GM23338 (cell line): Measurements from ENCODE around the gene FEM1A. TPM values are rescaled to one million over a fixed set of nuclear protein-coding genes. Genes with fewer than 3 reads are reported as not detected.

Source experiments
- ATAC-seq: fragments of 200-7000 bp; cut with Tn5 transposase; 3 replicates; pipeline ENCODE4 v1.9.1; 2020
- DNase-seq: peaks from one replicate; pipeline ENCODE4 v3.0.0-alpha.2; 2015; ENCODE audit warnings: low spot score
- H2AFZ ChIP-seq: fragments of 200-600 bp; sonication (generic); 2 replicates; pipeline ENCODE4 v1.8.0; 2016; ENCODE audit warnings: antibody characterized with exemption, mild to moderate bottlenecking, moderate library complexity
- H3F3A ChIP-seq: fragments of 200-600 bp; sonication (generic); replicated peaks from 2 replicates; pipeline ENCODE4 v1.8.0; 2017; ENCODE audit warnings: antibody characterized with exemption, mixed run types, low read depth
- H3K27ac ChIP-seq: fragments of 200-600 bp; sonication (generic); 2 replicates; pipeline ENCODE4 v1.6.1; 2016; ENCODE audit warnings: low read depth
- H3K27me3 ChIP-seq: fragments of 200-600 bp; sonication (generic); 2 replicates; pipeline ENCODE4 v1.8.0; 2016; ENCODE audit warnings: mild to moderate bottlenecking, mixed run types, moderate library complexity; ENCODE audit not compliant: insufficient read depth
- H3K36me3 ChIP-seq: fragments of 200-600 bp; sonication (generic); 2 replicates; pipeline ENCODE4 v1.8.0; 2016; ENCODE audit warnings: mild to moderate bottlenecking; ENCODE audit not compliant: insufficient read depth
- H3K4me1 ChIP-seq: fragments of 200-600 bp; sonication (generic); 2 replicates; pipeline ENCODE4 v1.8.0; 2016; ENCODE audit warnings: mild to moderate bottlenecking, moderate library complexity; ENCODE audit not compliant: insufficient read depth
- H3K4me2 ChIP-seq: fragments of 200-600 bp; sonication (generic); 2 replicates; pipeline ENCODE4 v1.7.1; 2017; ENCODE audit warnings: mixed run types
- H3K4me3 ChIP-seq: fragments of 200-600 bp; sonication (generic); 2 replicates; pipeline ENCODE4 v1.6.1; 2016; ENCODE audit warnings: mixed run types
- H3K79me2 ChIP-seq: fragments of 200-600 bp; sonication (generic); replicated peaks from 2 replicates; pipeline ENCODE4 v1.8.0; 2017; ENCODE audit warnings: mild to moderate bottlenecking; ENCODE audit not compliant: insufficient read depth
- H3K9me2 ChIP-seq: fragments of 200-600 bp; sonication (generic); 2 replicates; pipeline ENCODE4 v1.8.0; 2017; ENCODE audit not compliant: insufficient read depth
- H4K20me1 ChIP-seq: fragments of 200-600 bp; sonication (generic); replicated peaks from 2 replicates; pipeline ENCODE4 v1.8.0; 2017; ENCODE audit warnings: mild to moderate bottlenecking; ENCODE audit not compliant: insufficient read depth
- H3K27ac Mint-ChIP-seq: 2 replicates; pipeline ENCODE4 v1.8.0; 2020; ENCODE audit warnings: inconsistent platforms, mild to moderate bottlenecking, moderate library complexity, mixed read lengths
- H3K27me3 Mint-ChIP-seq: 3 replicates; pipeline ENCODE4 v1.8.0; 2022; ENCODE audit warnings: low read depth, mild to moderate bottlenecking, moderate library complexity, mixed read lengths, inconsistent platforms; ENCODE audit not compliant: insufficient read depth, poor library complexity
- H3K36me3 Mint-ChIP-seq: 3 replicates; pipeline ENCODE4 v1.8.0; 2021; ENCODE audit warnings: low read depth, mild to moderate bottlenecking, inconsistent platforms, moderate library complexity, mixed read lengths
- H3K4me1 Mint-ChIP-seq: 3 replicates; pipeline ENCODE4 v1.8.0; 2020; ENCODE audit warnings: mild to moderate bottlenecking, inconsistent platforms, mixed read lengths
- H3K4me3 Mint-ChIP-seq: 3 replicates; pipeline ENCODE4 v1.8.0; 2021; ENCODE audit warnings: moderate library complexity, mild to moderate bottlenecking, inconsistent platforms, mixed read lengths
- H3K9me3 Mint-ChIP-seq: 3 replicates; pipeline ENCODE4 v1.8.0; 2020; ENCODE audit warnings: moderate library complexity, mild to moderate bottlenecking, inconsistent platforms, mixed read lengths
- CREB1 ChIP-seq: fragments of 250-450 bp; sonication (Bioruptor Pico); IDR thresholded peaks from 2 replicates; pipeline ENCODE4 v1.5.0; 2020; ENCODE audit warnings: low read depth, mild to moderate bottlenecking, moderate library complexity
- CTCF ChIP-seq, 2 experiments: fragments of 200-600 bp in 1 of 2; sonication (generic) in 1 of 2; conservative IDR thresholded peaks; 2 replicates each; pipeline versions ENCODE4 v1.5.1 to v1.6.1; 2016 to 2017; ENCODE audit warnings: antibody characterized with exemption in 2 of 2, low read depth in 2 of 2, mild to moderate bottlenecking in 2 of 2, moderate library complexity in 1 of 2
- ETS1 ChIP-seq: IDR thresholded peaks from 2 replicates; pipeline ENCODE4 v1.6.1; 2016; ENCODE audit warnings: antibody characterized with exemption
- EZH2 ChIP-seq: fragments of 200-600 bp; sonication (generic); IDR thresholded peaks from one replicate; pipeline ENCODE4 v1.8.0; 2017; ENCODE audit warnings: antibody characterized with exemption, mild to moderate bottlenecking, low read depth; ENCODE audit not compliant: unreplicated experiment
- EZH2phosphoT487 ChIP-seq: fragments of 200-600 bp; sonication (generic); IDR thresholded peaks from one replicate; pipeline ENCODE4 v1.8.1; 2018; ENCODE audit warnings: antibody characterized with exemption; ENCODE audit not compliant: unreplicated experiment
- JUNB ChIP-seq: IDR thresholded peaks from one replicate; pipeline ENCODE4 v1.6.1; 2016; ENCODE audit warnings: antibody characterized with exemption; ENCODE audit not compliant: unreplicated experiment
- NANOG ChIP-seq: IDR thresholded peaks from 2 replicates; pipeline ENCODE4 v1.6.1; 2016; ENCODE audit warnings: antibody characterized with exemption, borderline replicate concordance
- POLR2AphosphoS5 ChIP-seq: IDR thresholded peaks from 2 replicates; pipeline ENCODE4 v1.6.1; 2016; ENCODE audit warnings: antibody characterized with exemption, low read depth
- REST ChIP-seq: IDR thresholded peaks from one replicate; pipeline ENCODE4 v1.6.1; 2018; ENCODE audit warnings: antibody characterized with exemption; ENCODE audit not compliant: unreplicated experiment
- STAT1 ChIP-seq: IDR thresholded peaks from one replicate; pipeline ENCODE4 v1.6.1; 2016; ENCODE audit warnings: antibody characterized with exemption; ENCODE audit not compliant: unreplicated experiment
- ZNF114 ChIP-seq: fragments of 250-450 bp; sonication (Bioruptor Pico); IDR thresholded peaks from 2 replicates; pipeline ENCODE4 v1.5.0; 2020; ENCODE audit warnings: mild to moderate bottlenecking, moderate library complexity
- ZNF331 ChIP-seq: fragments of 250-450 bp; sonication (Bioruptor Pico); IDR thresholded peaks from 2 replicates; pipeline ENCODE4 v1.5.0; 2020; ENCODE audit warnings: low read depth, mild to moderate bottlenecking, moderate library complexity
- ZNF462 ChIP-seq: fragments of 250-450 bp; sonication (Bioruptor Pico); IDR thresholded peaks from 2 replicates; pipeline ENCODE4 v1.5.0; 2020; ENCODE audit warnings: mild to moderate bottlenecking, moderate library complexity
- polyA plus RNA-seq: library from polyadenylated mRNA; unstranded; fragments of >200 nt; fragmentation: Nextera tagmentation; extraction: Ambion mirVana; gene quantifications from 2 replicates; pipeline ENCODE4 v1.2.1, GENCODE V29; 2016
- total RNA-seq: library from RNA; depleted of rRNA; stranded (reverse); fragments of >200 nt; shearing (Covaris generic); gene quantifications from 2 replicates; pipeline ENCODE4 v1.2.3, GENCODE V29; 2014

The FEM1A gene
- total and polyA plus RNA-seq, 2 experiments from 2014 or later = 0.87 to 16.5 TPM

GRCh38 chr19:4749870-4750590 is 41.5 kb upstream of the FEM1A start:
- H3K9me2 ChIP-seq = no peaks in the 10 kb centered on the region
- Mint-ChIP-seq H3K4me3 (no peak overlapping the region), H3K4me1 (no peaks in the 10 kb centered on the region; the same call in 2 of the 3 replicates), H3K36me3 (no peaks in the 10 kb centered on the region; the same call in 2 of the 3 replicates), H3K9me3 (no peaks in the 10 kb centered on the region; the same call in 2 of the 3 replicates), H3K27me3 (peaks cover 6% of the 10 kb centered on the region), H3K27ac (no peak overlapping the region)
- H3K4me3 ChIP-seq = no peak overlapping the region
- ATAC-seq (no peak), DNase-seq (no peak)
- H3K79me2 ChIP-seq = no peaks in the 10 kb centered on the region
- H3K4me1 ChIP-seq = no peaks in the 10 kb centered on the region
- H3F3A ChIP-seq = no peaks in the 10 kb centered on the region
- no peak overlapping the region for H3K27ac ChIP-seq
- no peaks in the 10 kb centered on the region; the same call in 1 of the 2 replicates for H3K36me3 ChIP-seq
- H4K20me1 ChIP-seq = no peaks in the 10 kb centered on the region
- no peak for TF ChIP-seq EZH2phosphoT487
- TF ChIP-seq ZNF114 = no peak
- no peak for TF ChIP-seq ZNF462 (CRISPR knock-in tag)
- no peak for TF ChIP-seq EZH2
- no peak for TF ChIP-seq JUNB
- TF ChIP-seq STAT1 = no peak
- no peak for TF ChIP-seq POLR2AphosphoS5
- TF ChIP-seq CTCF (conservative IDR thresholded peaks at IDR 0.05; ENCODE audit: low read depth in 2 of 2) = no peak
- no peak for TF ChIP-seq ZNF331
- TF ChIP-seq REST = no peak
- no peak for TF ChIP-seq NANOG
- TF ChIP-seq ETS1 = no peak
- TF ChIP-seq CREB1 (CRISPR knock-in tag) = no peak
- H2AFZ ChIP-seq = no peak overlapping the region
- no peak overlapping the region for H3K4me2 ChIP-seq
- H3K27me3 ChIP-seq = no peaks in the 10 kb centered on the region
